Mucosa of gallbladder (tissue), 1 donor: Measurements from ENCODE around the gene SECISBP2. TPM values are rescaled to one million over a fixed set of nuclear protein-coding genes. Genes with fewer than 3 reads are reported as not detected.

Experiments
- DNase-seq: peaks from one replicate; pipeline ENCODE4 v3.0.0-alpha.2; 2020; ENCODE audit warnings: low spot score
- total RNA-seq: library from RNA; stranded (reverse); gene quantifications from one replicate; pipeline ENCODE4 v1.2.1, GENCODE V29; 2021
- donor health status: DM: no; HTN: no; CAD: no.

SECISBP2 gene
- total RNA-seq, 1 donor from 2014 or later, result 36.5 TPM

DNA sequence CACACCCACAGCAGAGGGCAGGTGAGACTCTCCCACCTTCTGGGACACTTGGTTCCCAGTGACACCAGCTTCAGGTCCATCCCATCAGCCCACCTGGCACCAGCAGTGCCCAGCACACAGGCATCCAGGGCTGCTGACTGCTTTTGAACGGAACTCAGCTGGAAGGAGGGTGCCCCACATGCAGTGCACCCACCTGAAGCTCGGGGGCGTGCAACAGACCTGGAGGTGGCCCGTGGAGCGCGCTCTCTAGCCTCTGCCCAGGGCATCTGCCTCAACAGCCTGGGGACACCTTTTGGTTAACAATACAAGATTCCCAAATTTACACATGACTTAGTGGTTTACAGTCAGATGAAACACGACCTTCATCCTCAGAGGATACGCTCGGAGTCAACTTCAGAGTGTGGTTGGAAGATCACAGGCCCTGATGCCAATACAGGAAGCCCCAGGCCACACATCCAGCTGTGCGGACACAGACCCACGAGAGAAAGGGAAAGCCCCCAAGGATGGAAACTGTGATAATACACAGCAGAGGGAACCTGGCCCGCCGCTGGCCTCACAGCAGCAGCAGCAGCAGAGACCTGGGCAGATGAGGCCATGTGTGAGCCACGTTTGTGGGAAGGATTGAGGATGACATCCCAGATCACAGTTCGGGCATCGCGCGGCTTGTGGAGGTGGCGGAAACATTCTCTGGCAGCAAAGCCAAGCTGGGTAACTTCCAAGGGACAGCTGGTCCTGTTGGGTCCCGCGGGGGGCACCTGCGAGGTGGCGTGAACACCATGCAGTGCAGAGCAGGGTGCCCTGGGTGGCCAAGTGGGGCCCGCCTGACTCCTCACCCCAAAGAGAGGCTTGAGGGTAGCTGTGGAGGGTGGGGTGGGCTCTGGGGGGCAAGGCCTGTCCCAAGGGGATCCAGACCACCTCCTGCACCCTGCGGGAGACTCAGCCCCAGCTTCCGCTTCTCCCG, 64.0 kb downstream of the SECISBP2 start:
- DNase-seq, result no peak

DNA sequence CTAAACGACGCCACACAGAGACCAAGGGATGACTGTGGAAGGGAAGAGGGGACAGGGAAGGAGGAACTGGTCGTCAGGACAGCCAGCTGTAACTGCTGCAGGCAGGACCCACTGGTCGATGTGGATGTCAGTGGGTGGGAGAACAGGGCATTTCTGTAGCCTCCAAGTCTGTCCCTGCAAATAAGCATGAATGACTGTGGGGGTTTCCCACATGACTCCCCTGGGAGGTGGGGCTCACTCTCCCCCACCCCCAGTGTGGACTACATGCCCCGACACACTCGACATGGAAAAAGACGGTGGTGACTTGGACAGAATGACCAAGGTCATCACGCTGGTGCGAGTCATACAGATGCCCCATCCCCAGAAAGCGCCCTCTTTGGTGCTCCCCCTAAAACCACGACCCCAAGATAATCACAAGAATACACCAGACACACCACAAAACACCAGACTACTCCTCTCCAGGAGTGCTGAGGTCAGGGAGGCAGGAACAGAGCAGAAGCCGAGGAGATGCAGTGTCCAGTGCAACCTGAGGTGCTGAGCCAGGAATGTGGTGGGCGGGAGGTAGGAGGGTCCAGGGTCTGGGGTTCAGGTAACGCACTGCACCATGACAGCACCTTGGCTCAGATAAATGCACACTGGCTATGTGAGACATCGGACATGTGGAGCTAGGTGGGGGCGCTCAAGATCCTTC, 64.9 kb downstream of the SECISBP2 start:
- no peak for DNase-seq

DNA sequence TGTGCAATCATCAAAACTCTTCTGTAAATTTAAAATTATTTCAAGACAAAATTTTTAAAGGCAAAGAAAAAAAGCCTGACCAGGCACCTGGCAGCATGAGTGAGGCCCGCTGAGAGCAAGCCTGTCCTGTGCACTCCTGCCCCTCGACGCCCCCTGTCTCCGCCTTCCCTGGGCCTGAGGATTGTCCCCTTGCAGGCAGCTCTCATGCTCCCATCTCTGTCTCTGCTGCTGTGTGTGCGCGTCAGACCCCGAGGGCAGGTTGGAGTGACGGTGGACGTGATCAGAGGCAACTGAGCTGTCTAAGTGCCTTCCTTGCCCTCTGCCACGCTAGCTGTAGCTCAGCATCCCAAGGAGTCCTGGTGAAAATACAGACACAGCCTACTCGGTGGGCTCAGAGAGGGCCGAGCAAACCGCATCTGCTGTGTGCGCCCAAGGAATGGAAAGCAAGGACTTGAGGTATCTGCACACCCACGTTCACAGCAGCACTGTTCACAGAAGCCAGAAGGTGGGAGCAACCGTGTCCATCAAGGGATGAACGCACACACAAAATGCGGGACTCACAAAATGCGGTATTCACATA, 65.5 kb downstream of the SECISBP2 start:
- no peak for DNase-seq

GRCh38 chr9:89384783-89385182, 66.5 kb downstream of the SECISBP2 start:
- DNase-seq, result no peak

DNA sequence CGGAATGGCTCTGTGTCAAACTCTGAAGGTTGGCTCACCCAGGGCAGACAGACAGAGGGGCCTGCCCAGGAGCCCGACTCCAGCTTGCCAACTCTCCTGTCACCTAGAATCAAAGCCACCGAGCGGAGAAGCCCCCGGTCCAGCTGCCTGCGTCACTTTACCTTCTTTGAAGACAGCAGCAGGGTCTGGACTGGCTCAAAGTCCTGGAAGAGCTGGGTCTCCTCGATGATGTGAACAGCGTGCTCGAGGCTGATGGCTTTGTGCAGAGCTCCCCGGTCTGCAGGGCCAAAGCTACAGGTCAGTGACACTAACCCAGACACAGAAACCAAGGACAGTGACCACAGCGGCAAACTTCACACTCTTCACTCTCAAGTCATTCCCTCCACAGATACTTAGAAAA, 67.9 kb downstream of the SECISBP2 start:
- DNase-seq, result no peak

- DNase-seq, result no peak
These were observed 68.5 kb downstream of the SECISBP2 start for GRCh38 chr9:89386797-89387196.

GRCh38 chr9:89387197-89387849, 69.0 kb downstream of the SECISBP2 start:
- DNase-seq, result no peak

DNA sequence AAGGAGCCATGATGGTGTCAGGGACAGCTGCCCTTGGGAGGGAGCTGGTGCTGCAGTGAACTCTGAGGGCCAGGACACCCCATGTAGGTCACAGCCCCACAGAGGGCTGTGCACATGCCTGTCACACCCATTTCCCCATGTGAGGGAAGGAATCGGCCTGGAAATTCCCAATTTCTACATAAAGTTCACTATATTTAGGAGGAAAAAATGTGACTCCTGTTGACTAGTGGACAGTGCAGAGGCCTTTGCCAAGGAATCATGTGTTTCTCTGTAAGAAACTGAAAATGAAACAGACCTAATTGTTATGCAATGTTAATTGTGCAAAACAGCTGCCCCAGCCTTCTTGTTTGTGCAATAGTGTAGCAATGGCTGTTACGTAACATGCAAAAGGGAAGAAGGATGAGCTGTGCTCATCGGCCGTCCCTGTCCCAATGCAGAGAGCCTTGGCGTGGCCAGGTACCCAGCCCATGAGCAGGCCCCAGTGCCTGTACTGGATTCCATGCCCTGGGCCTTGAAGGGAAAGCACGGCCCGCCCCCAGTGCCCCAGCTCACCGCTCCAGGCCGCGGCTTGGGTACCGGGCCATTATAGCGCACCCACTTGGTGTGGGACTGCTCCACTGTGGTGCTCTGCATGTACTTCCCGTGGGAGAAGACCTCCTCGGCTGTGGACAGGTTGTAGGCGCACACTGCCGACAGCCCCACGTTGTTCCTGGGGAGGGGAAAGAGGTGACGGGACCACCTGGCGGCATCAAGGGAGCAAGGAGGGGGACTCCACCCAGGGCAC, 70.0 kb downstream of the SECISBP2 start:
- DNase-seq, result peak; percentile 60

DNA sequence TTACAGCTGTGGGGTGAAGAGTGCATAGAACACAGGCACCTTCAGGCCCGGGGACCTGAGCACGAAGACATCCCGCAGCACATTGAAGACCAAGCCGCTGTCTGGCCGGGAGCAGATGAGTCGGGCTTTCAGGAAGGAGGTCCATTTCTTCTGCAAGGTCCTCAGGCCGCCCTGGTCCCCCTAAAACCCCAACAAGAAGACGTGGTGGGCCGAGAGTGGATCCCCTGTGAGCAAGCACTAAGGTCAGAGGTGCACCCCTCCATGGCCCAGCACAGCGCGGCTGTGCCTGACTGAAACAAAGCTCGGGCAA, 70.5 kb downstream of the SECISBP2 start:
- DNase-seq, result no peak

- no peak for DNase-seq
These were observed 71.8 kb downstream of the SECISBP2 start for GRCh38 chr9:89390068-89390555.

GRCh38 chr9:89390578-89391116, 72.3 kb downstream of the SECISBP2 start:
- no peak for DNase-seq

DNA sequence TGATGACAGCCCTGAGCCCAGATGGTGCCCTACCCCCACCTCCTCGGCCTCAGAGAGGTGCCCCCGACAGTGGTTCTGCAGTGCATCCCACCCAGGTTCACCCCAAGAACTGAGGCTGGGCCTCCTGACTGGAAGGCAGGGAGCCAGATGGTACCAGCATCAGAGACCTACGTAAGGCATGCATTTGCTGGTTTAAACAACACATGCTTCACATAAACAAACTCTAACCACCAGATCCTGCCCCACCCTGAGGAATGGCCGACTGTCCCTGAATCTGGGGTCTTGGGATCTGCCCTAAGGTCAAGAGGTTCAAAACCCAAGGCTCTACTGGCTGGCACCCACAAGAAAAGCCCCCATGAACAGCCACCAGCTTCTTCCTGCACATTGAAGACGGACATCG, 73.3 kb downstream of the SECISBP2 start:
- no peak for DNase-seq

DNA sequence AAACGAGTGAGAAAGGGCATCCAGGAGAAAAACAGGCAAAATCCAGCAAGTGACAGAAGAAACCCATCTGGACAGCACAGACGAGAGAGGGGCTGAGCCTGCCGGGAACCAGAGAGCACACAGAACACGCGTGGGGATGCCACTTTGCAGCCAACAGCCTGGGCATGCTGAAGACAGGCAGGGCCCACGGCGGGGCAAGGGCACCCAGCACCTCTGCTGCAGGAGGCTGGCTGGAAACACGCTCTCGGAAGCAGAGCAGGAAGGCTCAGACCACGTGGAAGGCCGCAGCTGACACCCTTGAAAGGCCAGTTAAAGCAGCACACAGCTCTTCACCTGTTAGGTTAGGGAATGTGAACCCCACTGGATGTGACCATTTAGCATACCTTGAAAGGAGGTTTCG, 76.1 kb downstream of the SECISBP2 start:
- DNase-seq, result no peak

- DNase-seq, result no peak
These were observed 77.8 kb downstream of the SECISBP2 start for GRCh38 chr9:89395931-89396710.

DNA sequence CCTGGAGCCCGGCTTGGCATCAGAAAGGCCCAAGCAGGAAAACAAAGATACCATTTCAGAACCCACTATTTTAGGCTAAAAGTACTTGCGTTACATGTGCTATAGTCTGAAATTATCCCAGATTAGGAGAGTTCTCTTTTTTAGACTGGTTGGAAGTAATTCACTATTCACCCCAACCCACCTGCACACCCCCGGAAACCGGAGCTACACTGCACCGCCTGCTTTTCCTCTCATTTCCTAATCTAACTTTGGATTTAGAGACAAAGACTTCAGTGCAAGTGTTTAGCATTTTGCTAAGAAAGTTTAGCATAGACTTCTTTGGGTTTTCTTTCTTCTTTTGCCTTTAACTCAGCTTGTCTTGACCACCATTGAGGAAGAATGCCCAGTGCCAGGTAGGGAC, 79.2 kb downstream of the SECISBP2 start:
- DNase-seq, result no peak

GRCh38 chr9:89398621-89399020, 80.3 kb downstream of the SECISBP2 start:
- no peak for DNase-seq

- DNase-seq, result no peak
These were observed 82.3 kb downstream of the SECISBP2 start for GRCh38 chr9:89400403-89401116.

DNA sequence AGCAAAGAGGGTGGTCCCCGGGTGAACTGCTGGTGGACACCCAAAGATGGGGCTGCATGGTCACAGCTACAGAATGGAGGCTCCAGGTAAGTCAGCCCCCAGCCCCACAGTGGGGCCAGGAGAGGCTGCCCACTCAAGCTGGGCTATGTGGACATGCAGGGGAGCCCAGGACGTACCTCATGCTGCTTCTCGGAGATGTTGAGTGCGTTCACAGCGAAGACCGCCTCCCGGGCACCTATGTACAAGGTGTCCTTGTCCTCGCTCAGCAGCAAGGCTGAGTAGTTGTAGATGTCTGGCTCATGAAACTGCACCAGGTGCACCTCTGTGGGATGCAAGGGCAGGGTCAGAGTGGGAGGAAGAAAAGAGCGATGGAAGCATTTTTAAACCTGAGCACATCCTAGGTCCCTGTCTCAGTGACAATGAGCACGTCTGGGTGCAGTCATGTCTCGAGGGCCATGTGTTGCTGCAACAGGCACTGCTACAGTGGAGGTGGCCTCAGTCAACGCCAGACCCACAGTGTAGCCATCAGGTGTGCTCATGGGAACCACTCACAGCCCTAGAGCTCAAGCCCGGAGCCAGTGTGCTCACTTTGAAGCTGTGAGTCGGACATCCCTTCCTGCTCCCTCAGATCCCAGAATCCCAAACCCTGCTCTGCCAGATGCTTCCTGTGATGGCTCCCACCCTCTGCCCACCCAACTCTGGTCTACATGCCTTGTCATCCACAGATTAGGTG, 84.6 kb downstream of the SECISBP2 start:
- no peak for DNase-seq

DNA sequence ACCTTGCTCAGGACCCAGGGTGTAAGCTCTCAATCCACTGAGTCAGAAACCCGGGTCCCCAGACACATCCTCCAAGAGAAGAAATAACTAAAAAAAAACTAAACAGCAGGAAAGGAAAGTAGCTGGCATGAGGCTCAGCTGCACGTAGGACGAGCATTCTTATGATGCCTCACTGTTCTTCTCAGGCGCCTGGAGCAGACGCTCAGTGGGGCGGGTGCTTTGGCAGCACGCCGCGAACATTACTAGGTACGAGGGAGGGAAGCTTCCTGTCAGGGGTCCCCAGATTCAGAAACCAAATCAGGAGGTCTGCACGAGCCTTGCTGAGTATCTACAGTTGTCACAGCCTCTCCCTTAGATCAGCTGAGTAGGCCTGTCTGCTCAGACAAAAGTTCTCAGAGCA, 85.8 kb downstream of the SECISBP2 start:
- no peak for DNase-seq
